ENCODE data around the gene XYLT1.

Gene XYLT1

DNA sequence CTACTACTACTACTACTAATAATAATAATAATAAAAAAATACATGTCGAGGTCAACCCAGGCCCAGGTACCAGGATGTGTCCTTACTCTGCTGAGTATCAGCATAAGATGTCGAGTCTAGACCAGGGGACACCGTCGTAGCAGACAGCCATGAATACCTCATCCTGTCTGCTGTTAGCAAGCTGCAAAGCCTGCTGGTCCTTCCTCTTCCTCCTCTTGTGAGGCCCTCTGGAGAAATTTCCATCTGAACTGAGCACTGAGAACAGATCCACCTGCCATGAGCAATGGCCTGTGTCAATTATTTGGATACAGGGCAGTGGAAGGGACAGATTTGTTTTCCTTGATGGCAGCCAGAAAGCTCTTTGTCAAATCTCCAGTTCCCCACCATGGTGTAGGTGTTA is 168.5 kb downstream of the XYLT1 start:
- no peak for DNase-seq

DNA sequence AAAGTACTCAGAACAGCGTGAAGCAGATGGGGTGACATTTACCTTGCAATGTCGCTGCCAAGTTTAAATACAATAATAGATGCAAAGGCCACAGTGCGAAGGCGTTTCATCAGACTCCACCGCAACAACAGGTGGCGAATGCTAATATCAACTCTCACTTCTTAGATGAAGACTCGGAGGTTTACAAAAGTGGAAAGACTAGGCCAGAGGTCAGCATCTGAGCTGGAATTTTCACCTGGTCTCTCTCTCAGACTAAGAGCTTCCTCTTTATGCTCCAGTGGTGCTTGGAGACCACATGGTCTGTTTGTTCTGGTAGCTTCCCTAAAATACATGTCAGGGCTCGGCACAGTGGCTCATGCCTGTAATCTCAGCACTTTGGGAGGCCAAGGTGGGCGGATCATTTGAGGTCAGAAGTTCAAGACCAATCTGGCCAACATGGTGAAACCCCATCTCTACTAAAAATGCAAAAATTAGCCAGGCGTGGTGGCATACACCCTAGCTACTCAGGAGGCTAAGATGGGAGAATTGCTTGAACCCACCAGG is 169.1 kb downstream of the XYLT1 start:
- DNase-seq: no peak

DNA sequence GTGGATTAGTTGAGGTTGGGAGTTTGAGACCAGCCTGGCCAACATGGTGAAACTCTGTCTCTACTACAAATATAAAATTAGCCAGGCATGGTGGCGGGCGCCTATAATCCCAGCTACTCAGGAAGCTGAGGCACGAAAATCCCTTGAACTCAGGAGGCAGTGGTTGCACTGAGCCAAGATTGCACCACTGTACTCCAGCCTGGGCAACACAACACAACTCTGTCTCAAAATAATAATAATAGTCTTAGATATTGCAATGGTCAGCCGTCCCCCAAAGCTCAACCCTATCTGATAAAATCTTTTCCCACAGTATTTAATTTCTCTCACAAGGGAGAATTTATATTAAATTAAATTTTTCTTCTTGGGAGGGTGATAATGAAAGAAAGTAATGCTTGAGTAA is 169.6 kb downstream of the XYLT1 start:
- no peak for DNase-seq

- DNase-seq: no peak
Measured at GRCh38 chr16:17299790-17300189, 171.0 kb downstream of the XYLT1 start.

GRCh38 chr16:17298238-17298637 is 172.5 kb downstream of the XYLT1 start:
- no peak for DNase-seq

DNA sequence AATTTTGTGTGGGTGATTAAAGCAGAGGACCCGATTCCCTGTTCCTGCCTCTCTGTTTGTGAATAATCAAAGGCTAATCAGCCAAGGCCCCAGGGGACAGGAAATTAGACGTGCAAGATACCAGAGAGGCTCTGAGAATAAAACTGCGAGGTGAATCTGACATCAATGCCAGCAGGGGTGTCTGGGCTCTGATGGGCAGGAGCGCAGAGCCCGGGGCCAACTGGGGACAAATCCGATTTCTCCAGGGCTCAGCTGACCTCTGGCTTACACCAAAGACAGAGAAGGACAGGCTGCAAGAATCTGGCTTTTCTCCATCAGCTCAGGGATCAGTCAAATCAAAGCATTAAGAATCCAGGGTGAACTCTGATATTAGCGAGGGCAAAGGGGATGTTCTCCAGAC is 174.3 kb downstream of the XYLT1 start:
- DNase-seq: no peak

DNA sequence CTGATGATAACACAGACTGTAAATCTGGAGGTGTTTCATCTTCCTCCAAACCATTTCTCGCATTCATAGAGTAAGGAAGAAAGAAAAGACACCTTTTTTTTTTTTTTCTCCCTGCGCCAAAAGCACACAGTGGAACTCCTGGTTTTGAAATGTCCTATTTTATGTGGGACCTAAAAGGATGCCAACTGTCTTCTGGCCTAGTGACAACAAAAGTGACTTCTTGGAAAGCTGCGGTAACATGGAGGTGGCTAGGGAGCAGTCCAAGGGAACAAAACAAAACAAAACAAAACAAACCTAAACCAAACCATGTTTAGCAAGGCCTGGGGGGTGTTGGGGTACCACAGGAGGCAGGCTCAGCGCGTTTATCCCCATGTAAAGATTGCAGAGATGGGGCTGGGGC is 174.8 kb downstream of the XYLT1 start:
- DNase-seq: no peak

DNA sequence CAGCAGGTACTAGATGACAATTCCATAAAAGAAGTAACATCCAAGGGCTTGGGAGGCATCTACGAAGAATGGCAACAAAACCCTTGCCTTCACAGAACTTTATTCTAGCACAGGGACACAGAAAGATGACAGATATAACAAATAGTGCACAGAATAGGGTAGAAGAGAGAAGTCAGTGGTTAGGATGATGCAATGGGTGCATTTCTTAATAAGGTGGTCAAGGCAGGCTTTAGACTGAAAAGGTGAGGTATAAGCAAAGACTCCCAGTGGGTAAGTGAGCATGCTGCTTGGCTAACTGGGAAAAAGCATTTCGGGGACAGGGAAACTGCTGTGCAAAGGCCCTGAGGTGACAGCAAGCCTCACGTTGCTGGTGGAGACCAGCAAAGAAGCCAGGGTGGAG is 175.9 kb downstream of the XYLT1 start:
- DNase-seq: no peak

DNA sequence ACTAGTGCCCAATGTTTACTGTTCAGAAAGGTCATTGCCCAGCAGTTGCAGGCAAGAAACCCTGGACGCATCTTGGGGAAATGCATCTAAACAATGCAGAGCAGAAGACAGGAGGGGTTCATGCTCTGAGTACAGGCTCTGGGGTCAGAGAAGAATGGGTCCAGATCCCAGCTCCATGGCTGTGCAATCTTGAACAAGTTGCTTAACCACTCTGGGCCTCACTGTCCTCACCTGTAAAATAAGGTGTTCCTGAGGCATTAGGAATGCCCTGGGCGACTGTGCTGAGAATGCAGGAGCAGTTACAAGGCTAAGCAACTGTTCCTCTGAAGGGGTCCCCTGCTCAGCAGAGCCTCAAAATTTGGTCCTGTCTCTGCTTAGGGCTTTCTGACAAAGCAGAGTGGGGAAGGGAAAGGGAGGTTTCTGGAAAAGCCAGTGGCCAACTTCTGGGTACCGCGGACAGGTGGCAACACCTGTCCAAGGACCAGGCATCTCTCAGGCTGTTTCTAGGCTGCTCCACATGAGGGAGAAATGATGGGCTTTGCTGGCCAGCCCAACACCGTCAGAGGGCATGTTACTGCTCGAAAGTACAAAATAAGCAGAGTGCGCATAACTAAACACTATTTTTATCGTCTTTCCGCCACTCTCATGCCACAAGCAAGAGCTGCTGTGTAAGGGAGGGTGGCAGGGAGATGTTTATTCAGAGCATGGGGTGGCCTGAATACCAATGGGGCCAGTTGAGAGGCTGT is 176.8 kb downstream of the XYLT1 start:
- no peak for DNase-seq

- no peak for DNase-seq
Measured at GRCh38 chr16:17291289-17291688, 179.5 kb downstream of the XYLT1 start.

GRCh38 chr16:17289674-17290635 is 180.8 kb downstream of the XYLT1 start:
- no peak for DNase-seq

DNA sequence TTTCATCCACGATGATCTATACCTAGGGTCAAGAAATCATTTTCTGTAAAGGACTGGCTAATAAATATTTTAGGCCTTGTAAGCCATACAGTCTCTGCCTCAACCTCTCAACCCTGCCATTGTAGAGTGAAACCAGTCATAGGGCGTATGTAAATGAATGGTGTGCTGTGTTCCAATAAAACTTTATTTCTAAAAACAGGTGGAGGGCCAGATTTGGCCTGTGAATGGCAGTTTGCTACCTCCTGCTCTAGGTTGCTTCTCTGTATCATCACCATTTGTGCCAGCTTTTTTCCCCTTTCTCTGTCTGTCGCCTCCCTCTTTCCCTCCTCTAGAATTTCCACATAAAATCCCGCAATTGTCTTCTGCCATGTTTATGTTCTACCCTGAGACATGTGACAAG is 181.7 kb downstream of the XYLT1 start:
- DNase-seq: no peak

- no peak for DNase-seq
Measured at GRCh38 chr16:17287166-17287800, 183.5 kb downstream of the XYLT1 start.

- no peak for DNase-seq
Measured at GRCh38 chr16:17286443-17286842, 184.3 kb downstream of the XYLT1 start.

GRCh38 chr16:17283016-17283415 is 187.7 kb downstream of the XYLT1 start:
- DNase-seq: no peak

- no peak for DNase-seq
Measured at GRCh38 chr16:17282247-17282646, 188.5 kb downstream of the XYLT1 start.

DNA sequence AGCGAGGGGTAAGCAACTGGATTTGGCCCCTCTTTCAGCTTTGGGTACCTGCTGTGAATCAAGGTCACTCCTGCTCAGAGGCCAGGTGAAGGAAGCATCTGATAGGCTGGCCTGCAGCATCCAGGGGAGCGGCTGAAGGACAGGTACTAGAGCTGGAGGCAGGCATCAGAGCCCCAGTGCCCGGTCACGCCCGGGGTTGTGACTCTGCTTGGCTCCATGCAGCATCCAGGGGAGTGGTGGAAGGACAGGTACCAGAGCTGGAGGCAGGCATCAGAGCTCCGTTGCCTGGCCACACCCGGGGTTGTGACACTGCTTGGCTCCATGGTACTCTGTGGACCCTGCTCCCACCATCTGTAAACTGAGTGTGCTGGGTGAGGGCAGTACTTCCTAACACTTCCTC is 189.7 kb downstream of the XYLT1 start:
- DNase-seq: no peak

DNA sequence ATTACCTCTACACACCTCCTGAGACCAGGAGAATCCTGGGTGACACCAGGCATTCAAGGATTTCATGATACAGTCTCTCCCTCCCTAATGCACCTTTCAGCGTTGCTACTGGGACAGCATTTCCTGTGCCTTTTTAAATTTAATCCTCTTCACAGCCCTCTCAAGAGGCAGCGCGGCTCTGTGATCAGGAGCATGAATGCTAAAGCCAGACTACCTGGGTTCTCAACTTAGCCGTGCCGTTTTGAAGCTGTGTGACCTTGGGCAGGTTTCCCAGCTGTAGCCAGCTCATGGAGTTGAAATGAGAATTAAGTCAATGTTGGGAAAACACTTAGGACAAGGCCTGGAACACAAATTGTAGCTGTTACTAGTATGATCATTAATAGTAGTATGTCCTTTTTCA is 191.8 kb downstream of the XYLT1 start:
- no peak for DNase-seq

GRCh38 chr16:17277981-17278381 is 192.8 kb downstream of the XYLT1 start:
- DNase-seq: no peak

DNA sequence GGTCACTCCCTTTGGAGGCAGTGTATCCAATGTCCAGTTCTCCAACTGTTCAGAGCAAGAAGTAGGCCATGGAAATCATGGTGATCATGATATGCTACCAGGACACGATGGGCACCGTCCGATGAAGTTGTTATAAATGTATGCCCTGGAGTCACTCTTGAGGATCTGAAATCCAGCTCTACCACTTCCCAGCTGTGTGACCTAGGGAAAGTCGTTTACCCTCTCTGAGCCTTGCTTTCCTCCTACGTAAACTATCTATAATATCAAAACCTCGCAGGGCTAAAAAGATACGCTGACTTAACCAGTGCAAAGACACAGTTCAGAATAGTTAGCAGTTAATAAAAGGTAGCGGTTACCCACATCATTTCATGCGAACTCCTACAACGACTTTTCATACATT is 194.2 kb downstream of the XYLT1 start:
- DNase-seq: no peak

- no peak for DNase-seq
Measured at GRCh38 chr16:17276010-17276530, 194.7 kb downstream of the XYLT1 start.

DNA sequence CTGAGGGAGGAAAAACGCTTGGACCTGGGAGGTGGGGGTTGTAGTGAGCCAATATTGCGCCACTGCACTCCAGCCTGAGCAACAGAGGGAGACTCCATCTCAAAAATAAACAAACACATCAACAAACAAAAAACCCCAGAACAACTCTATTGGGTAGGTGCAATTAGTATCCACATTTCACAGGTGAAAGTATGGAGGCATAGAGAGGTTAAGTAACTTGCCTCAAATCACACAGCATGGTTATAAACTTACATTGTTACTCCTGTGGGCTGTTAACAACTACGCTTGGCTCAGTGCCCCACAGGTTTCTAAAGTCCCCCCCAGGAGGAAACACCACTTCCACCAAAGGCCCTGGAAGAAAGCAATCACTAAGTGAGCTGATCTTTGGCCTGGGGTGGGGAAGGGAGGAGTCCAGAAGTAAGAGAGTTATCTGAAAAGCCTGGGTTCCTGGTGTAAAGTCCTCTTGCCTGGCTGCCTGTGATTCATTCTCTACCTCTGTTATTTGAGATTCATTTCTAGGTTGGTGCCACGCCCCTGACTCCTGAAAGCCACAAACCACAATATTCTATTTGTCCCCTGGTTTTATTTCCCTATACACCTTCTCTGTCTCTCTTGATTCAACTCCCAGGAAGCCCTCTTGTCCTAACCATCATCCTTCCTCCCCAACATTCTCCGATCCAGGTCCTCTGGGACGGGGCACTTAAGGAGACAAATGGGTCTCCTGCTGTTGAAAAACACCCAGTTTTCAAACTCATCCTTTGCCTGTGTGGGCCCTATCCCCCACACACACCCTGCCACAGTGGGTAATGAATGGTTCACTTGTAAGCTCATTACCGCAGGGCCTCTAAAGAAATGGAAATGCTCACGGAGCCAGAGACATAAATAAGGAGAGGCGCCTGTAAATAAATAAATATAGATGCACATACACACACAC is 195.4 kb downstream of the XYLT1 start:
- DNase-seq: no peak

All from SIG-M5 (cell line).